GM12872 (cell line): ENCODE data around the gene ZNF439.

Experiments used
- CTCF ChIP-seq: IDR thresholded peaks from 3 replicates; pipeline ENCODE4 v1.5.1; 2011; ENCODE audit warnings: low read depth, mild to moderate bottlenecking, low read length, moderate library complexity; ENCODE audit not compliant: insufficient read depth

The ZNF439 gene

GRCh38 chr19:11905928-11906327, 57.4 kb downstream of the ZNF439 start:
- TF ChIP-seq CTCF = no peak
